ENCODE data around the gene MIER2. TPM values are rescaled to one million over a fixed set of nuclear protein-coding genes. Genes with fewer than 3 reads are reported as not detected.

MIER2 gene
- total and polyA plus RNA-seq, 2 donors from 2014 or later, result 18.4 to 23.4 TPM

DNA sequence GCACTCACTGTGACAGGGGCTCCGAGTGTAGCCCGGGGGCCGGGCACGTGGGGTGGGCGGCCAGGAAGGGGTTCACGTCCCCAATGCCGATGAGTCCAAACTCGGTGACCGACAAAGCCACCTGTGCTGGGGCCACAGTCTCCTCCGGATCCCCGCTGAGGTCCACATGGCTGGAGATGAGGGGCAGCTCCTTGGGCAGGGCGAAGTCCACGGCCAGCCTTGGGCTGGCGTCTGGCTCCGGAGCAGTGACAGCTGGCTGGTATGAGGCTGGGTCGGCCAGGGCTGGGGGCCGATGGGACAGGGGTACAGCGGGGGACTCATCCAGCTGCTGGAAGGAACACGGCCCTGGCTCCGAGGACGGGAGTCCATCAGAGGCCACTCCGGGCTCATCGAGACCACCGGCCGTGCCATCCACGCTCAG is 37.5 kb downstream of the MIER2 start:
- no peaks in the 10 kb centered on the region for H3K4me1 ChIP-seq (ENCODE audit: control insufficient read depth in 2 of 3, insufficient read depth in 2 of 3, low read depth in 1 of 3, low read length in 3 of 3)
- no peak overlapping the region for H3K4me3 ChIP-seq (ENCODE audit: low read length in 3 of 3)
- TF ChIP-seq CTCF (IDR thresholded peaks at IDR 0.05; ENCODE audit: borderline replicate concordance, extremely low read depth, insufficient read depth), result no peak
- peaks cover 0 to 17% (median 0%) of the 10 kb centered on the region in 3 donors for H3K36me3 ChIP-seq (ENCODE audit: control insufficient read depth in 2 of 3, insufficient read depth in 3 of 3, low read length in 3 of 3)
- no peaks in the 10 kb centered on the region for H3K9me3 ChIP-seq (ENCODE audit: control insufficient read depth in 2 of 3, insufficient read depth in 1 of 3, low read length in 3 of 3)
- DNase-seq (peak in 1 of 5 donors; percentile 70), FAIRE-seq (no peak)
- H3K27me3 ChIP-seq (ENCODE audit: control insufficient read depth, insufficient read depth, low read length), result no peaks in the 10 kb centered on the region
- intact Hi-C loops (cut with DNase I), result no loop called here
- H3K9ac ChIP-seq (ENCODE audit: low read length in 3 of 3), result no peak overlapping the region
- no peak overlapping the region for H3K27ac ChIP-seq (ENCODE audit: low read depth in 2 of 2, low read length in 2 of 2)

DNA sequence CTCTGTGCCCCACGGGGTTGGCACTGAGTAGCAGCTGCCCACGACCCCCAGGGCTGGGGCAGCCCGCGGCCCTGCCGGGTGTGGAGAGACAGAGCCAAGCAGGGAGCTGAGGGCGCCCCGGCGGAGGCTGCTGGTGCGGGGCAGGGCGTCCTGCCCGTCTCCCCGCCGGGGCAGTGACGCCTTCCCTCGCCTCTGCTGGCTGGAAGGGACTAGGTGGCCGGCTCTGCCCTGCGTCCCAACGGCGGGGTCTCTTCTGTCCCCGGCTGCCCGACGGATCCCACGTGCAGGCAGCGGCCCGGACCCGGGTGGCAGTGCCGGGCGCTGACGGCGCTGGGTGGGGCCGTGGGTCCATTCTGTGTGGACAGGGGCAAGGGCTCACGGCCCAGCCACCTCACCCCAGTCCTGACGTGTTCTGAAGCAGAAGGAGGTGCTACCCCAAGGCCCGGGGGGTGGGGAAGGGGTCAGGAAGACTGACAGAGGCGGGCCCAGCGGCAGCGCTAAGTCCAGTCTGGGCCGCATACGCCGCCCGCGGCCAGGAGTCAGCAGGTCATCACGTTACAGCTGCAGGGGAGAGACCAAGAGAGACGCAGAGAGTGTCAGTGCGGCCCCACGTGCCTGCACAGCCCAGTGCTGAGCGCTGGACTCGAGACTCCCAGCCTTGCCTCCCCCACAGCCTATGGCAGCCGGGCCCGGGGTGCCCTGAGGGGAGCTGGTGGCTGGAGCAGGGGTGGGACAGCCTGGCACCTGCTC is 38.3 kb downstream of the MIER2 start:
- no peak for DNase-seq
- intact Hi-C loops (cut with DNase I), result no loop called here
- Histone ChIP-seq H3K9me3 (ENCODE audit: control insufficient read depth in 2 of 3, insufficient read depth in 1 of 3, low read length in 3 of 3) (no peaks in the 10 kb centered on the region), H3K27ac (ENCODE audit: low read depth in 2 of 2, low read length in 2 of 2) (no peak overlapping the region), H3K27me3 (ENCODE audit: control insufficient read depth, insufficient read depth, low read length) (no peaks in the 10 kb centered on the region), H3K4me3 (ENCODE audit: low read length in 3 of 3) (no peak overlapping the region), H3K9ac (ENCODE audit: low read length in 3 of 3) (no peak overlapping the region), H3K4me1 (ENCODE audit: control insufficient read depth in 2 of 3, insufficient read depth in 2 of 3, low read depth in 1 of 3, low read length in 3 of 3) (no peaks in the 10 kb centered on the region), H3K36me3 (ENCODE audit: control insufficient read depth in 2 of 3, insufficient read depth in 3 of 3, low read length in 3 of 3) (peaks cover 0 to 13% (median 0%) of the 10 kb centered on the region in 3 donors)
- FAIRE-seq, result no peak
- TF ChIP-seq CTCF (IDR thresholded peaks at IDR 0.05; ENCODE audit: borderline replicate concordance, extremely low read depth, insufficient read depth), result no peak

DNA sequence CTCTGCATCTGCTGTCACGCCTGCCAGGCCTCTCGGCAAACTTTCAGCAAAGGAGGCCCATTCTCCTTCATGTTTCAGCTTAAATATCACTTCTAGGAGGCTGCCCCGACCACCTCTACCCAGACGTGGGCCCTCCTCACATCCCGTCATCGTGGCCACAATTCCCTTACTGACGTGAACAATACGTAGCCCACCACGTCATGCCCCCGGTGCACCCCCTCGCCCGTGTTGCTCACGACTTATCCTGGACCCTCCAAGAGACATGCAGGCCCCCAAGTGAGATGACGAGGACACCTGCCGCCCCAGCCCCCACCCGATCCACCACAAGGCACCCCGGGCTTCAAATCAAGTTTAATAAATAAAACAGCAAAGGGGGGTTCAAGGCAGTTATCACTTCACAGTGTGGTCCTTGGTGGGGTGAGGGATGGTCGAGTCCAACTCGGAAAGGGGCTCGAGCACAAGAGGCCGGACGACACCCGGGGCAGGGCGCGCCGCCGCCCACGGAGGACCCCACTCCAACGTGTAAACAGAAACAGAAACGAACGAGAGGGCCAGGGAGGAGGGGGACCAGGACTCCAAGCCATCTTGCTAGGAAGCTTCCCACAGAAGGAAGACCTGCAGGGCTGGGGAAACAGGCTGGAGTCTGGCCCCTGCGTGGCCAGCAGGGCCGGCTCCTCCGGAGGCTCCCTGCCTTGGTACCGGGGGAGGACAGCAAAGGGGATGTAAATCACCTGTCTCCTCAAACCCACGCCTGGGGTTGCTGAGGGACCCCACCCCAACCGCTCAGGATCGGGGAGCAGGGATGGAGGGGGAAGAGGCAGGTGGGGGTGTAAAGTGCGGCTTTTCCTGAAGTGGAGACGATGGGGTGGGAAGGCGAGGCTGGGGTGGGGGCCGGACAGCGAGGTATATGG is 39.1 kb downstream of the MIER2 start:
- H3K9ac ChIP-seq (ENCODE audit: low read length in 3 of 3), result no peak overlapping the region
- no peak overlapping the region for H3K27ac ChIP-seq (ENCODE audit: low read depth in 2 of 2, low read length in 2 of 2)
- FAIRE-seq (no peak), DNase-seq (no peak)
- no peaks in the 10 kb centered on the region for H3K4me1 ChIP-seq (ENCODE audit: control insufficient read depth in 2 of 3, insufficient read depth in 2 of 3, low read depth in 1 of 3, low read length in 3 of 3)
- H3K36me3 ChIP-seq (ENCODE audit: control insufficient read depth in 2 of 3, insufficient read depth in 3 of 3, low read length in 3 of 3), result peaks cover 0 to 12% (median 0%) of the 10 kb centered on the region in 3 donors
- no peak overlapping the region for H3K4me3 ChIP-seq (ENCODE audit: low read length in 3 of 3)
- no peaks in the 10 kb centered on the region for H3K9me3 ChIP-seq (ENCODE audit: control insufficient read depth in 2 of 3, insufficient read depth in 1 of 3, low read length in 3 of 3)
- no peaks in the 10 kb centered on the region for H3K27me3 ChIP-seq (ENCODE audit: control insufficient read depth, insufficient read depth, low read length)
- intact Hi-C loops (cut with DNase I), result no loop called here
- TF ChIP-seq CTCF (IDR thresholded peaks at IDR 0.05; ENCODE audit: borderline replicate concordance, extremely low read depth, insufficient read depth), result no peak

Data from kidney (tissue), 14 donors.